HG02571 (cell line): Measurements from ENCODE around the gene C19orf38.
A peak's percentile ranks its signal among the peaks of the same experiment; 100 is the strongest.
"Not testable (repeated sequence)": the region's sequence is repeated elsewhere in the genome, so short reads cannot be mapped to it uniquely, and the experiment has no call there.

Experiments used
- ATAC-seq: cut with Tn5 transposase; IDR thresholded peaks from one replicate; pipeline ENCODE4 v1.9.1; 2021; ENCODE audit warnings: mild to moderate bottlenecking, moderate library complexity; ENCODE audit not compliant: unreplicated experiment

Gene C19orf38

GRCh38 chr19:10820173-10820572, 28.0 kb upstream of the C19orf38 start:
- no peak for ATAC-seq

- ATAC-seq = no peak
Measured at GRCh38 chr19:10823690-10824089, 24.5 kb upstream of the C19orf38 start.

GRCh38 chr19:10826231-10826630, 22.0 kb upstream of the C19orf38 start:
- no peak for ATAC-seq

DNA sequence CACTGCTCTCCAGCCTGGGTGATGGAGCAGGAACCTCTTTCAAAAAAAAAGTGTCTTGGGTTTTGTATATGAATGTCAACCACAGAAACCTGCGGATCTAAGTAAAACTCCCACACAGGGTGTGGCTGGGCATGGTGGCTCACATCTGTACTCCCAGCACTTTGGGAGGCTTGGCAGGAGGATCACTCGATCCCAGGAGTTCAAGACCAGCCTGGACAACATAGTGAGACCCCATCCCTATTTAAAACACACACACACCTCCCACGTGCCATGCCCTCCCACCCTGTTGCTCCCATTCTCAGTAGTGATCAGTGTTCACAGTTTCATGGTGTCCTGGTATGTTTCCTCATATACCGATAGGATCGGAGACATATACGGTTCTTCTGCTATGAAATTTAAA, 21.4 kb upstream of the C19orf38 start:
- no peak for ATAC-seq

DNA sequence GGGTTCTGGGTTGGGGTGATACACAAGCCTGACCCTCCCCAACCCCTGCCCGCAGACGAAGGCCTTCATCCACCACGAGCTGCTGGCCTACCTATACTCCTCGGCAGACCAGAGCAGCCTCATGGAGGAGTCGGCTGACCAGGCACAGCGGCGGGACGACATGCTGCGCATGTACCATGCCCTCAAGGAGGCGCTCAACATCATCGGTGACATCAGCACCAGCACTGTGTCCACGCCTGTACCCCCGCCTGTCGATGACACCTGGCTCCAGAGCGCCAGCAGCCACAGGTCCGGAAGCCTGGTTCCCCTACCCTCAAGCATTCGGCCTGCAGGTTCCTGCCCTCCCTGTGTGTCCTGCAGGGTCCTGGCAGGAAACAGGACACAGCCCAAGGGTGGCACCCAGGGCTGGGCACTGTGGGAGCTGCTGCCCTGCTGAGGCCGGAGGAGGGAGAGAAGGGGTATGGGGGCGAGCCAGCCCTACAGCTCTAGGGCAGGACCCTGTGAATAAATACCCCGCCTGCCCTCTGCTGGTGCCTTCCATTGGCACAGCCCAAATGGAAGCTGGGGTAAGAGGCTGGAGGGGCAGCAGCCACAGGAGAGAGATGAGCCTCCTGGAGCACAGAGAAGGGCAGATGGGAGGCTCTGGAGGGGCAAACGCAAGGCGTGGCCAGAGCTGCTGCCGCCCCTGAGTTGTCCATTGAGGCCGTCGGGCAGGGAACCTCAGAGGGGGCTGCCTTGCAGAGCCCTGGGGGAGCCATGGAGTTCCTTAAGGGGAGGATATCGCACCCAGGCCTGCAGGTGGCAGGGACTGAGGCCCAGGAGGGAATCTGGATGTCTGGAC, 19.0 kb upstream of the C19orf38 start:
- no peak for ATAC-seq

- ATAC-seq = no peak
Measured at GRCh38 chr19:10829967-10830366, 18.2 kb upstream of the C19orf38 start.

DNA sequence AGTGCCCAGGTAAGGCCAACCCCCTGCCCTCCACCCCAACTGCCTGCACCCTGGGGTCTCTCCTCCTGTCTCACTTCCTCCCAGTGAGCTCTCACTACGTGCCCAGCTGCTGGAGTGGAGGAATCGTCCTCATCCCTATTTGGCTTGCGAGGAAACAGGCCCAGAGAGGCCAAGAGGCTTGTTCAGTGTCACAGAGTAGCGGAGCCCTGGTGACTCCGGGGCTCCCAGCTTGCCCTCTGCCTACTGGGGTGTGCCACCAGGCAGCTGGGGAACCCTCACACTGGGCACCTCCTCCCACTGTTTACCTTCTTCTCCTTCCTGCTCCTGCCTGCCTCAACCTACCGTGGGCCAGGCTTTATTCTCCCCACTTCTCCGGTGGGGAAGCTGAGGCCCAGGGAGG, 17.8 kb upstream of the C19orf38 start:
- ATAC-seq = no peak

- ATAC-seq = no peak
Measured at GRCh38 chr19:10830931-10831779, 17.1 kb upstream of the C19orf38 start.

GRCh38 chr19:10831987-10832938, 16.0 kb upstream of the C19orf38 start:
- no peak for ATAC-seq

DNA sequence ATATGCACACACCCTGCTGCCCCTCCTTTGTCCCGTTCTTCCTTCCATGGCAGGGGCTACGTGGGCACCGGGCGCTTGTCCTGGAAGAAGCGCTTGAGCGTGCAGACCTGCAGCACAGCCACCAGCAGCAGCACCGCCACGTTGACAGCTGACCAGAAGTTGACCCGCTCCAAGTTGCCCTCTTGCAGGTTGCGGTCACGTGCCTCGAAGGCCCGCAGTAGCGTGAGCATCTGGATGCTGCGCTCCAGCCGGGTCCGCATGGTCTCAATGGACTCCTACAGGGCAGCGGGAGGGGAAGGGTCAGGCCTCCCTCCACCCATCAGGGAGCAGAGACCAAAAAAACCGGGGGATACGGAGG, 15.3 kb upstream of the C19orf38 start:
- ATAC-seq = no peak

- no peak for ATAC-seq
Measured at GRCh38 chr19:10835089-10835753, 13.0 kb upstream of the C19orf38 start.

DNA sequence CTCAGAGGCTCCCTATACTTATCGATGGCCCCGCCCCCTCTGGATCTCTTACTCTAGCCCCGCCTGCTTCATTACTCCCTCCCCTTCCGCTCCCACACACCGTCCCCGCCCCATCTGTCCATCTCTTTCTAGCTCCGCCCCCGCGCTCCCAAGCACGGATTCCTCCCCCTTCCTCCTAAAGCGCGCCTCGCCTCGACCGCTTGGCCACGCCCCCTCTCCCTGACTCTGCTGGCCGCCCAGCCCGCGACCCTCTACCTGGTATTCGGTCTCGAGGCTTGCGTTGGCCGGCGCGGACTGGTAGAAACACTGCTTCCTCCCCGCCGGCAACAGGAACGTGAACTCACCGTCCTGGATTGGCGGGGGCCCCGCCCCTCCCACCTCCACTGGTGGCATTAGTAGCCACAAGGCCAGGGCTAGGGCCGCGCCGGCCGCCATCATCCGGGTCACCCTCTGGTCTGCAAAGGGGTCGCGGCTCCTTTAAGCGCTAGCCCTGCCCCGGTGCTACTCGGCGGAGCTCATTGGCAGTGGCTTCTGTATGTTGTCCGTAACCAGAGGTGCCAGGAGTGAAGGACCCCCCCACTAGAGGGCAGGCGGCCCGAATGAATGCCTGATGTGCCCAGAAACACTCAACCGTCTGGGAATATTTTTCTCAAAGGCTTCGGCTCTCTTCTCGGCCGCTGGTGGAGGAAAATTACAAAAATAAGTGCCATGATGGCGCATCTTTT, 12.3 kb upstream of the C19orf38 start, which contains the start of gene TMED1:
TMED1 (minus strand) TSS at position 459 of the 725 bp plus-strand sequence; CDS start at position 438, 21 bp downstream.
- peak; percentile 78 for ATAC-seq

GRCh38 chr19:10836479-10837330, 11.5 kb upstream of the C19orf38 start:
- ATAC-seq = no peak

- not testable (repeated sequence) for ATAC-seq
Measured at GRCh38 chr19:10837649-10838048, 10.6 kb upstream of the C19orf38 start.

GRCh38 chr19:10838377-10838776, 9.8 kb upstream of the C19orf38 start:
- ATAC-seq = no peak

DNA sequence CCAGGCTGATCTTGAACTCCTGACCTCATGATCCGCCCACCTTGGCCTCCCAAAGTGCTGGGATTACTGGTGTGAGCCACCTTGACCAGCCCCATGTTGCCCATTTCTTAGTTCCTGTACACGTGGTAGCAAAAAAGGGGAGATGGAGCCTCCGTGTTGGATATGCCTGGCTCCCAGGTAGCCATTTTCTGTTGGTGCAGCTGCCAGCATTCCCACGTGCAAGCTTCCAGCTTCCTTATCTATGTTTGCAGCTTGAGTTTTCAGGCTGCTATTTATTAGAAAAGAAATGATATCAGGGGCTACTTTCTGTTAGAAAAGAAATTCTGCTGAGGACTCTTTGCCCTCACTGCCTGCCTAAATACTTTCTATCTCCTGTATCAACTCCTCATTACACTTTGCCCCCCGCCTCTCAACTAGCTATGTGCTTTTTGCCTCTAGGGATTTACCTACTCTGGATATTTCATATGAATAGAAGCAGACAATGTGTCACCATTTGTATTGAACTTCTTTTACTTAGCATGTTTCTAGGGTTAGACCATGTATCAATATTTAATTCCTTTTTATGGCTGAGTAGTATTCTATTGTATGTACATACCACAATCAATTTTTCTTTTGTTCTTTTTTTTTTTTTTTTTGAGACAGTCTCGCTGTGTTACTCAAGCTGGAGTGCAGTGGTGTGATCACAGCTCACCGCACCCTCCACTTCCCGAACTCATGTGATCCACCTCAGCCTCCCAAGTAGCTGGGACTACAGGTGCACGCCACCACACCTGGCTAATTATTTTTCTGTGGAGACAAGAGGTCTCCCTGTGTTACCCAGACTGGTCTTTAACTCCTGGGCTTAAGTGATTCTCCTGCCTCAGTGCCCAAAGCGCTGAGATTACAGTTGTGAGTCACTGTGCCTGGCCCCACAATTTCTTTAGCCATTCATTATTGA, 8.8 kb upstream of the C19orf38 start:
- ATAC-seq = no peak

DNA sequence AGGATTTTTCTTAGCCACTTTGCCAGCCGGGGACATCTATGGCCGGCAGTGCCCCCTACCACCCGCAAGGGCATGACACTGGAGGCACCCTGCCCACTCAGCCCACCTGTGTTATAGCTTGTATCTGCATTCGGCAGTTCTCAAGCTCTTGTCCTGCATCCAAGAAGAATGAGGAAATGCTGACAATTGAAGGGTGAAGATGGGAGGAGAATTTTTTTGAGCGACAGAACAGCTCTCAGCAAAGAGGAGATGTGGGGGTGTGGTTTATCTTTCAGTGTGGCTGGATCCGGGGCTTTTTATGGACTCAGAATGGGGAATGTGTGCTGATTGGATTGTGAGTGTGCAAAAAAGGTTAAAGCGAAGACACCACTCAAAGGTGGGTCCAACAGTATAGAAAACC, 5.4 kb upstream of the C19orf38 start:
- ATAC-seq = no peak
